HepG2 (cell line): Measurements from ENCODE around the gene TSSK3. TPM values are rescaled to one million over a fixed set of nuclear protein-coding genes. Genes with fewer than 3 reads are reported as not detected.
A peak's percentile ranks its signal among the peaks of the same experiment; 100 is the strongest.

Source experiments
- AHR ChIP-seq: IDR thresholded peaks from 2 replicates; pipeline ENCODE4 v1.6.1; 2018; ENCODE audit warnings: missing genetic modification reagents, missing compliant biosample characterization
- CCDC6 ChIP-seq: sonication (generic); formaldehyde crosslinking; IDR thresholded peaks from 2 replicates; pipeline ENCODE4 v1.8.1; 2022; ENCODE audit warnings: mild to moderate bottlenecking, missing genetic modification reagents, moderate library complexity
- KDM3A ChIP-seq: IDR thresholded peaks from 2 replicates; pipeline ENCODE4 v1.6.1; 2018; ENCODE audit warnings: low read depth, missing compliant biosample characterization
- LCORL ChIP-seq, 2 experiments: fragments of 450-650 bp in 1 of 2; sonication (generic) in 1 of 2; formaldehyde crosslinking in 1 of 2; IDR thresholded peaks; 2 replicates each; pipeline versions ENCODE4 v1.5.0 to v1.6.1; 2017 to 2020; ENCODE audit warnings: antibody characterized with exemption in 1 of 2, missing genetic modification reagents in 1 of 2
- PHF8 ChIP-seq: sonication (generic); formaldehyde crosslinking; IDR thresholded peaks from 2 replicates; pipeline ENCODE4 v1.5.0; 2020; ENCODE audit warnings: missing genetic modification reagents
- RELA ChIP-seq: sonication (generic); formaldehyde crosslinking; IDR thresholded peaks from 2 replicates; pipeline ENCODE4 v1.4.0; 2020; ENCODE audit warnings: missing genetic modification reagents
- SAP130 ChIP-seq: IDR thresholded peaks from 2 replicates; pipeline ENCODE4 v1.6.1; 2016; ENCODE audit warnings: low read depth
- SMARCE1 ChIP-seq: fragments of 450-650 bp; IDR thresholded peaks from 2 replicates; pipeline ENCODE4 v1.6.1; 2017; ENCODE audit warnings: borderline replicate concordance
- ZEB1 ChIP-seq: IDR thresholded peaks from 2 replicates; pipeline ENCODE4 v1.6.1; 2012; ENCODE audit warnings: mild to moderate bottlenecking, low read depth, inconsistent platforms; ENCODE audit not compliant: insufficient replicate concordance
- ZNF598 ChIP-seq: sonication (generic); formaldehyde crosslinking; IDR thresholded peaks from 2 replicates; pipeline ENCODE4 v1.5.1; 2020; ENCODE audit warnings: mild to moderate bottlenecking, missing genetic modification reagents, borderline replicate concordance
- polyA plus RNA-seq, 8 experiments: library from polyadenylated mRNA; depleted of rRNA in 3 of 8; stranded (reverse) in 7 of 8; unstranded in 1 of 8; fragments of >200 nt; fragmentation: Illumina TruSeq in 4 of 8; extraction: Trizol in 4 of 8; gene quantifications; 2 replicates each; pipeline versions ENCODE4 v1.2.1 to v1.2.3, GENCODE V29; 2011 to 2016; ENCODE audit warnings: low read depth in 4 of 8, missing spikeins in 1 of 8, mixed read lengths in 1 of 8; ENCODE audit not compliant: insufficient read depth in 1 of 8
- total RNA-seq, 5 experiments: library from RNA; depleted of rRNA; stranded (reverse); fragments of >200 nt; fragmentation: Illumina TruSeq; extraction: Trizol; gene quantifications; 2 replicates each; pipeline ENCODE4 v1.2.3, GENCODE V29; 2016; ENCODE audit warnings: low read depth in 1 of 5
- TF ChIP-seq, protein P1 (sequence below): sonication (generic); formaldehyde crosslinking; IDR thresholded peaks from 2 replicates; pipeline ENCODE4 v1.5.0; 2020; ENCODE audit warnings: mild to moderate bottlenecking, missing genetic modification reagents
- TF ChIP-seq, protein P2 (sequence below): sonication (generic); formaldehyde crosslinking; IDR thresholded peaks from 2 replicates; pipeline ENCODE4 v1.5.0; 2020; ENCODE audit warnings: mild to moderate bottlenecking, missing genetic modification reagents, borderline replicate concordance
- TF ChIP-seq, protein P3 (sequence below): sonication (generic); formaldehyde crosslinking; IDR thresholded peaks from 2 replicates; pipeline ENCODE4 v1.5.0; 2020; ENCODE audit warnings: mild to moderate bottlenecking, missing genetic modification reagents
- TF ChIP-seq, protein P4 (sequence below): sonication (generic); formaldehyde crosslinking; IDR thresholded peaks from 2 replicates; pipeline ENCODE4 v1.5.0; 2020; ENCODE audit warnings: mild to moderate bottlenecking, missing genetic modification reagents, moderate library complexity
- TF ChIP-seq, protein P5 (sequence below): IDR thresholded peaks from 2 replicates; pipeline ENCODE4 v1.6.1; 2018; ENCODE audit warnings: missing genetic modification reagents, mild to moderate bottlenecking, missing compliant biosample characterization
- TF ChIP-seq, protein P6 (sequence below): sonication (generic); formaldehyde crosslinking; IDR thresholded peaks from 2 replicates; pipeline ENCODE4 v1.4.0; 2020; ENCODE audit warnings: missing genetic modification reagents

The TSSK3 gene
- total and polyA plus RNA-seq, 2 of the 13 experiments (the other 11 are each of a cell fraction or from before 2014, with no cell fraction given), result 1.0 to 1.1 TPM

DNA sequence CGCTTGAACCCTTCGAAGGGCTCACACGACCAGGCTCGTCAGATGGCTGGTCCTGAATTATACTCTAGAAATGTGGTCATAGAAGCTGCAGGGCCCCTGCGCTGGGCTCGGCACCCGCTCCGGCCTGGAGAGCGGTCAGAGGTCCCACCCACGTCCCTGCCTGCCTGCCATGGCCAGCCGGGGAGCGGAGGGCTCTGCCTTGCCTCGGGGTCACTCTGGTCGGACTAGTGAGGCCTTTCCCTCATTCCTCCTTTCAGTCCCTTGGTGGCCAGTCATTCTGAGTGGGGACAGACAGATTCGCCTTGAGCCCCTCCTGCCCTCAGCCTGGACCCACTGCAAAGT is 25.8 kb upstream of the TSSK3 start (continued):
- TF ChIP-seq, protein P1, sequence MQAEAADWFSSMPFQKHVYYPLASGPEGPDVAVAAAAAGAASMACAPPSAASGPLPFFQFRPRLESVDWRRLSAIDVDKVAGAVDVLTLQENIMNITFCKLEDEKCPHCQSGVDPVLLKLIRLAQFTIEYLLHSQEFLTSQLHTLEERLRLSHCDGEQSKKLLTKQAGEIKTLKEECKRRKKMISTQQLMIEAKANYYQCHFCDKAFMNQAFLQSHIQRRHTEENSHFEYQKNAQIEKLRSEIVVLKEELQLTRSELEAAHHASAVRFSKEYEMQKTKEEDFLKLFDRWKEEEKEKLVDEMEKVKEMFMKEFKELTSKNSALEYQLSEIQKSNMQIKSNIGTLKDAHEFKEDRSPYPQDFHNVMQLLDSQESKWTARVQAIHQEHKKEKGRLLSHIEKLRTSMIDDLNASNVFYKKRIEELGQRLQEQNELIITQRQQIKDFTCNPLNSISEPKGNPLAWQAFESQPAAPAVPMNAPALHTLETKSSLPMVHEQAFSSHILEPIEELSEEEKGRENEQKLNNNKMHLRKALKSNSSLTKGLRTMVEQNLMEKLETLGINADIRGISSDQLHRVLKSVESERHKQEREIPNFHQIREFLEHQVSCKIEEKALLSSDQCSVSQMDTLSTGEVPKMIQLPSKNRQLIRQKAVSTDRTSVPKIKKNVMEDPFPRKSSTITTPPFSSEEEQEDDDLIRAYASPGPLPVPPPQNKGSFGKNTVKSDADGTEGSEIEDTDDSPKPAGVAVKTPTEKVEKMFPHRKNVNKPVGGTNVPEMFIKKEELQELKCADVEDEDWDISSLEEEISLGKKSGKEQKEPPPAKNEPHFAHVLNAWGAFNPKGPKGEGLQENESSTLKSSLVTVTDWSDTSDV (CRISPR knock-in tag), result no peak
- no peak for TF ChIP-seq AHR (CRISPR knock-in tag)
- TF ChIP-seq CCDC6 (CRISPR knock-in tag), result no peak
- peak; percentile 28; the same call in 1 of the 2 replicates for TF ChIP-seq SAP130
- 0 out of 2 replicates have a peak, but pooled peaks have one; percentile 9 for TF ChIP-seq PHF8 (CRISPR knock-in tag)
- no peak for TF ChIP-seq LCORL (IDR thresholded peaks at IDR 0.05)
- 0 out of 2 replicates have a peak, but pooled peaks have one; percentile 45 for TF ChIP-seq LCORL (CRISPR knock-in tag; IDR thresholded peaks at IDR 0.05)
- TF ChIP-seq, protein P2, sequence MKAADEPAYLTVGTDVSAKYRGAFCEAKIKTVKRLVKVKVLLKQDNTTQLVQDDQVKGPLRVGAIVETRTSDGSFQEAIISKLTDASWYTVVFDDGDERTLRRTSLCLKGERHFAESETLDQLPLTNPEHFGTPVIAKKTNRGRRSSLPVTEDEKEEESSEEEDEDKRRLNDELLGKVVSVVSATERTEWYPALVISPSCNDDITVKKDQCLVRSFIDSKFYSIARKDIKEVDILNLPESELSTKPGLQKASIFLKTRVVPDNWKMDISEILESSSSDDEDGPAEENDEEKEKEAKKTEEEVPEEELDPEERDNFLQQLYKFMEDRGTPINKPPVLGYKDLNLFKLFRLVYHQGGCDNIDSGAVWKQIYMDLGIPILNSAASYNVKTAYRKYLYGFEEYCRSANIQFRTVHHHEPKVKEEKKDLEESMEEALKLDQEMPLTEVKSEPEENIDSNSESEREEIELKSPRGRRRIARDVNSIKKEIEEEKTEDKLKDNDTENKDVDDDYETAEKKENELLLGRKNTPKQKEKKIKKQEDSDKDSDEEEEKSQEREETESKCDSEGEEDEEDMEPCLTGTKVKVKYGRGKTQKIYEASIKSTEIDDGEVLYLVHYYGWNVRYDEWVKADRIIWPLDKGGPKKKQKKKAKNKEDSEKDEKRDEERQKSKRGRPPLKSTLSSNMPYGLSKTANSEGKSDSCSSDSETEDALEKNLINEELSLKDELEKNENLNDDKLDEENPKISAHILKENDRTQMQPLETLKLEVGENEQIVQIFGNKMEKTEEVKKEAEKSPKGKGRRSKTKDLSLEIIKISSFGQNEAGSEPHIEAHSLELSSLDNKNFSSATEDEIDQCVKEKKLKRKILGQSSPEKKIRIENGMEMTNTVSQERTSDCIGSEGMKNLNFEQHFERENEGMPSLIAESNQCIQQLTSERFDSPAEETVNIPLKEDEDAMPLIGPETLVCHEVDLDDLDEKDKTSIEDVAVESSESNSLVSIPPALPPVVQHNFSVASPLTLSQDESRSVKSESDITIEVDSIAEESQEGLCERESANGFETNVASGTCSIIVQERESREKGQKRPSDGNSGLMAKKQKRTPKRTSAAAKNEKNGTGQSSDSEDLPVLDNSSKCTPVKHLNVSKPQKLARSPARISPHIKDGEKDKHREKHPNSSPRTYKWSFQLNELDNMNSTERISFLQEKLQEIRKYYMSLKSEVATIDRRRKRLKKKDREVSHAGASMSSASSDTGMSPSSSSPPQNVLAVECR (CRISPR knock-in tag), result peak; percentile 21; the same call in 1 of the 2 replicates
- TF ChIP-seq, protein P3, sequence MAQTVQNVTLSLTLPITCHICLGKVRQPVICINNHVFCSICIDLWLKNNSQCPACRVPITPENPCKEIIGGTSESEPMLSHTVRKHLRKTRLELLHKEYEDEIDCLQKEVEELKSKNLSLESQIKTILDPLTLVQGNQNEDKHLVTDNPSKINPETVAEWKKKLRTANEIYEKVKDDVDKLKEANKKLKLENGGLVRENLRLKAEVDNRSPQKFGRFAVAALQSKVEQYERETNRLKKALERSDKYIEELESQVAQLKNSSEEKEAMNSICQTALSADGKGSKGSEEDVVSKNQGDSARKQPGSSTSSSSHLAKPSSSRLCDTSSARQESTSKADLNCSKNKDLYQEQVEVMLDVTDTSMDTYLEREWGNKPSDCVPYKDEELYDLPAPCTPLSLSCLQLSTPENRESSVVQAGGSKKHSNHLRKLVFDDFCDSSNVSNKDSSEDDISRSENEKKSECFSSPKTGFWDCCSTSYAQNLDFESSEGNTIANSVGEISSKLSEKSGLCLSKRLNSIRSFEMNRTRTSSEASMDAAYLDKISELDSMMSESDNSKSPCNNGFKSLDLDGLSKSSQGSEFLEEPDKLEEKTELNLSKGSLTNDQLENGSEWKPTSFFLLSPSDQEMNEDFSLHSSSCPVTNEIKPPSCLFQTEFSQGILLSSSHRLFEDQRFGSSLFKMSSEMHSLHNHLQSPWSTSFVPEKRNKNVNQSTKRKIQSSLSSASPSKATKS (CRISPR knock-in tag), result no peak
- peak; percentile 59; the same call in 1 of the 2 replicates for TF ChIP-seq ZNF598 (CRISPR knock-in tag)
- no peak for TF ChIP-seq RELA (CRISPR knock-in tag)
- TF ChIP-seq, protein P4, sequence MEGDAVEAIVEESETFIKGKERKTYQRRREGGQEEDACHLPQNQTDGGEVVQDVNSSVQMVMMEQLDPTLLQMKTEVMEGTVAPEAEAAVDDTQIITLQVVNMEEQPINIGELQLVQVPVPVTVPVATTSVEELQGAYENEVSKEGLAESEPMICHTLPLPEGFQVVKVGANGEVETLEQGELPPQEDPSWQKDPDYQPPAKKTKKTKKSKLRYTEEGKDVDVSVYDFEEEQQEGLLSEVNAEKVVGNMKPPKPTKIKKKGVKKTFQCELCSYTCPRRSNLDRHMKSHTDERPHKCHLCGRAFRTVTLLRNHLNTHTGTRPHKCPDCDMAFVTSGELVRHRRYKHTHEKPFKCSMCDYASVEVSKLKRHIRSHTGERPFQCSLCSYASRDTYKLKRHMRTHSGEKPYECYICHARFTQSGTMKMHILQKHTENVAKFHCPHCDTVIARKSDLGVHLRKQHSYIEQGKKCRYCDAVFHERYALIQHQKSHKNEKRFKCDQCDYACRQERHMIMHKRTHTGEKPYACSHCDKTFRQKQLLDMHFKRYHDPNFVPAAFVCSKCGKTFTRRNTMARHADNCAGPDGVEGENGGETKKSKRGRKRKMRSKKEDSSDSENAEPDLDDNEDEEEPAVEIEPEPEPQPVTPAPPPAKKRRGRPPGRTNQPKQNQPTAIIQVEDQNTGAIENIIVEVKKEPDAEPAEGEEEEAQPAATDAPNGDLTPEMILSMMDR (CRISPR knock-in tag), result 0 out of 2 replicates have a peak, but pooled peaks have one; percentile 9
- peak; percentile 6; the same call in 1 of the 2 replicates for TF ChIP-seq KDM3A
- no peak for TF ChIP-seq SMARCE1
- no peak for TF ChIP-seq ZEB1
- TF ChIP-seq, protein P5, sequence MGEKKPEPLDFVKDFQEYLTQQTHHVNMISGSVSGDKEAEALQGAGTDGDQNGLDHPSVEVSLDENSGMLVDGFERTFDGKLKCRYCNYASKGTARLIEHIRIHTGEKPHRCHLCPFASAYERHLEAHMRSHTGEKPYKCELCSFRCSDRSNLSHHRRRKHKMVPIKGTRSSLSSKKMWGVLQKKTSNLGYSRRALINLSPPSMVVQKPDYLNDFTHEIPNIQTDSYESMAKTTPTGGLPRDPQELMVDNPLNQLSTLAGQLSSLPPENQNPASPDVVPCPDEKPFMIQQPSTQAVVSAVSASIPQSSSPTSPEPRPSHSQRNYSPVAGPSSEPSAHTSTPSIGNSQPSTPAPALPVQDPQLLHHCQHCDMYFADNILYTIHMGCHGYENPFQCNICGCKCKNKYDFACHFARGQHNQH (CRISPR knock-in tag), result peak; percentile 9; the same call in 1 of the 2 replicates
- TF ChIP-seq, protein P6, sequence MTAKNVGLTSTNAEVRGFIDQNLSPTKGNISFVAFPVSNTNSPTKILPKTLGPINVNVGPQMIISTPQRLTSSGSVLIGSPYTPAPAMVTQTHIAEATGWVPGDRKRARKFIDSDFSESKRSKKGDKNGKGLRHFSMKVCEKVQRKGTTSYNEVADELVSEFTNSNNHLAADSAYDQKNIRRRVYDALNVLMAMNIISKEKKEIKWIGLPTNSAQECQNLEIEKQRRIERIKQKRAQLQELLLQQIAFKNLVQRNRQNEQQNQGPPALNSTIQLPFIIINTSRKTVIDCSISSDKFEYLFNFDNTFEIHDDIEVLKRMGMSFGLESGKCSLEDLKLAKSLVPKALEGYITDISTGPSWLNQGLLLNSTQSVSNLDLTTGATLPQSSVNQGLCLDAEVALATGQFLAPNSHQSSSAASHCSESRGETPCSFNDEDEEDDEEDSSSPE (CRISPR knock-in tag), result no peak
